CD8-positive, alpha-beta memory T cell (primary cell): Measurements from ENCODE around the gene PCIF1. TPM values are rescaled to one million over a fixed set of nuclear protein-coding genes. Genes with fewer than 3 reads are reported as not detected.
A peak's percentile ranks its signal among the peaks of the same experiment; 100 is the strongest.

Experiments
- CTCF ChIA-PET: fragments of 350-600 bp; sonication (Branson Sonifier 250); formaldehyde crosslinking; loops from one replicate; lab custom pipeline; 2021; ENCODE audit warnings: antibody characterized with exemption; lab: Charles Lee
- POLR2A ChIA-PET: fragments of 350-600 bp; sonication (Branson Sonifier 250); formaldehyde crosslinking; loops from one replicate; lab custom pipeline; 2021; ENCODE audit warnings: antibody characterized with exemption; lab: Charles Lee
- DNase-seq, 5 donors: peaks; one replicate each; pipeline versions ENCODE4 v3.0.0 to v3.0.0-alpha.2; 2020 to 2022; ENCODE audit warnings: mixed read lengths in 1 of 5
- H3K27ac ChIP-seq: one replicate; pipeline ENCODE4 v1.7.0; 2013; ENCODE audit warnings: low read depth, mild to moderate bottlenecking, low read length, moderate library complexity
- H3K27me3 ChIP-seq: 2 replicates; pipeline ENCODE4 v1.7.0; 2013; ENCODE audit warnings: low read length, mild to moderate bottlenecking; ENCODE audit not compliant: insufficient read depth, poor library complexity, severe bottlenecking
- H3K36me3 ChIP-seq: 2 replicates; pipeline ENCODE4 v1.7.0; 2013; ENCODE audit warnings: mild to moderate bottlenecking, low read length, moderate library complexity; ENCODE audit not compliant: insufficient read depth
- H3K4me1 ChIP-seq: 2 replicates; pipeline ENCODE4 v1.7.0; 2013; ENCODE audit warnings: mild to moderate bottlenecking, low read length, moderate library complexity; ENCODE audit not compliant: insufficient read depth
- H3K4me3 ChIP-seq: 2 replicates; pipeline ENCODE4 v1.7.0; 2013; ENCODE audit warnings: mild to moderate bottlenecking, low read length
- H3K9me3 ChIP-seq: 2 replicates; pipeline ENCODE4 v1.7.0; 2013; ENCODE audit warnings: mild to moderate bottlenecking, low read length
- H3K27ac Mint-ChIP-seq, 8 donors: one replicate each; pipeline ENCODE4 v1.8.0; 2020 to 2021; ENCODE audit warnings: mixed read lengths in 8 of 8, mild to moderate bottlenecking in 6 of 8, inconsistent platforms in 3 of 8, moderate library complexity in 3 of 8
- H3K27me3 Mint-ChIP-seq, 2 donors: one replicate each; pipeline ENCODE4 v1.8.0; 2020 to 2021; ENCODE audit warnings: mixed read lengths in 2 of 2, mild to moderate bottlenecking in 1 of 2, moderate library complexity in 1 of 2
- H3K36me3 Mint-ChIP-seq, 3 donors: one replicate each; pipeline ENCODE4 v1.8.0; 2020 to 2021; ENCODE audit warnings: mixed read lengths in 3 of 3, inconsistent platforms in 1 of 3, mild to moderate bottlenecking in 1 of 3
- H3K4me1 Mint-ChIP-seq, 3 donors: one replicate each; pipeline ENCODE4 v1.8.0; 2020 to 2021; ENCODE audit warnings: mixed read lengths in 3 of 3, inconsistent platforms in 1 of 3, mild to moderate bottlenecking in 1 of 3
- H3K4me3 Mint-ChIP-seq, 7 donors: one replicate each; pipeline ENCODE4 v1.8.0; 2020 to 2021; ENCODE audit warnings: mixed read lengths in 7 of 7, mild to moderate bottlenecking in 6 of 7, moderate library complexity in 4 of 7, inconsistent platforms in 2 of 7
- H3K9me3 Mint-ChIP-seq, 5 donors: one replicate each; pipeline ENCODE4 v1.8.0; 2020 to 2022; ENCODE audit warnings: mixed read lengths in 5 of 5, mild to moderate bottlenecking in 3 of 5, moderate library complexity in 2 of 5, inconsistent platforms in 1 of 5
- polyA plus RNA-seq: library from polyadenylated mRNA; unstranded; fragments of 300-500 nt; fragmentation: Illumina TruSeq; gene quantifications from one replicate; pipeline ENCODE4 v1.2.3, GENCODE V29; 2021
- total RNA-seq, 2 experiments: library from RNA; stranded (reverse); gene quantifications; one replicate each; pipeline ENCODE4 v1.2.3, GENCODE V29; 2021

The PCIF1 gene
- total and polyA plus RNA-seq, 3 experiments from 2014 or later, result 33.6 to 88.0 (median 34.1) TPM

DNA sequence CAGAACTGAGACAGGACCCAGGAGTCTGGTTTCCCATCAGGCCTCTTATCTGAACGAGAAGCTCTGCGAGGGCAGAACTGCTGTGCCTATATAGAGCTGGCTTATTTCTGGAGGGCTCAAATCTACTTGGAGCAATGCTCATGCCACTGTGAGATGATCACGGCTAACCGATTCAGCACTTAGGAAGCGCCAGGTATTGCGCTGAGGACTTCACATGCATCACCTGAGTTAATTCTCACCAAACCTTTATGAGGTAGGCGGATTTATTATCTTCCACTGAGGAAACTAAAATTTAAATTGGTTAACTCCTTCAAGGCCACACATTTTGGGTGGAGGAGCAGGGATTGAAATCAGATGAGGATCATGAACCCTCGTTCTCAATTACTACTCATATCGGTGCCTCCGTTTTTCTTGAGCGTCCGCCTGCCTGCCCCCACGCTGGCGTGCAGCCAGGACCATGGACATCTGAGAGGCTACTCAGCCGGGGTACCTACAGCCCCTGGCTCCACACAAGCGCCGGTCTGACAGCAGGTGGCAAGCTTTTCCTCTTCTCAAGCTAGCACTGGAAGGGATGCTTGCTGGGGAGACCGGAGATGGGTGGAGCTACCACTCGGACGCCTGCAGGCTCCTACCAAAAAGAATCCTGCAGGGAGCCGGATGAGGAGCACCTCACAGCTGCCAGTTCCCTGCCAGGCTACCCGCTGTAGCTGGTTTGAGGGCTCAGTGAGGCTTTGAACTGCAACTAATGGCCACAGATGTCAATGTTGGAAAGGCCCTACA lies 1.0 kb upstream of the PCIF1 start:
- no peaks in the 10 kb centered on the region for H3K9me3 ChIP-seq
- peak overlapping the region; percentile 97 for H3K4me3 ChIP-seq
- peaks cover 25 to 40% (median 26%) of the 10 kb centered on the region in 3 donors for H3K4me1 Mint-ChIP-seq
- no peaks in the 10 kb centered on the region for H3K27me3 ChIP-seq
- CTCF ChIA-PET, result interaction anchor here (0.9 to 4.1 kb wide), 12 partner anchors 8 to 142 kb away, joined by 3 to 46 read pairs (median 4); partner anchors contain the start of genes CTSA, DNTTIP1, NEURL2 and PLTP
- H3K4me1 ChIP-seq, result peaks cover 12% of the 10 kb centered on the region
- H3K9me3 Mint-ChIP-seq, result no peaks in the 10 kb centered on the region
- H3K27ac ChIP-seq, result peak overlapping the region; percentile 95
- POLR2A ChIA-PET, result interaction anchor here (0.6 to 4.6 kb wide), 13 partner anchors 10 to 109 kb away, joined by 3 to 113 read pairs (median 19); partner anchors contain the start of genes ACOT8, CTSA, PLTP and ZNF335
- peaks cover 0 to 34% (median 4%) of the 10 kb centered on the region in 3 donors for H3K36me3 Mint-ChIP-seq
- DNase-seq, result peak; percentile 34 to 75 (median 50)
- peak overlapping the region; percentile 92 to 99 (median 96) for H3K27ac Mint-ChIP-seq
- H3K4me3 Mint-ChIP-seq, result peak overlapping the region; percentile 90 to 97 (median 97)
- peaks cover 13% of the 10 kb centered on the region for H3K36me3 ChIP-seq
- no peaks in the 10 kb centered on the region for H3K27me3 Mint-ChIP-seq

DNA sequence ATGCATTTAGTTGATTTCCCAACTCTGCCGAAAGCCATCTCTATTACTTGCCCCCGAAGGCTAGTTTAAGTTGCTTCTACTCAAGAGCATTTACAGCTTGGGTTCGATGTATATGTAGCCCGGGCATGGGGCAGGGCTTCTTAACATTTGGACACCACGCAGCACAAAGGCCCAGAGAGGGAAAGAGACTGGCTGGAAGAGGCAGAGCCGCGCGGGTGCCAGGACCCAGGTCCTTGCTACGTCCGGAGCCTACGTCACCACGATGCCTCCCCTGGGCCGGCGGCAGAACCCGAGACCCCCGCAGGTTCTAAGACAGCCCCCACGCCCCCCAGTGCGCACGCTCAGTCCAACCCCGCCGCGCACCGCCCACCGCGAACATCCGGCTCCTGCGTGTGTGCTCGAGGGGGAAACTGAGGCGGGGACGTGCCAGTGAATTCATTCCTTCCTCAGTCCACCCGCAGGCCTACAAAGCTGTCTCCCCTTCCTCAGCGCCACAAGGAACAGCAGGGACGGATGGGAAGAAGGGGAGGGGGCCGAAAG lies 367 bp upstream of the PCIF1 start:
- ChIA-PET CTCF (interaction anchor here (0.9 to 4.1 kb wide), 12 partner anchors 8 to 142 kb away, joined by 3 to 46 read pairs (median 4); partner anchors contain the start of genes CTSA, DNTTIP1, NEURL2 and PLTP), POLR2A (interaction anchor here (0.6 to 4.6 kb wide), 18 partner anchors 10 to 109 kb away, joined by 3 to 113 read pairs (median 4); partner anchors contain the start of genes ACOT8, CTSA, PLTP and ZNF335)
- H3K4me3 Mint-ChIP-seq, result peak overlapping the region; percentile 90 to 97 (median 97)

DNA sequence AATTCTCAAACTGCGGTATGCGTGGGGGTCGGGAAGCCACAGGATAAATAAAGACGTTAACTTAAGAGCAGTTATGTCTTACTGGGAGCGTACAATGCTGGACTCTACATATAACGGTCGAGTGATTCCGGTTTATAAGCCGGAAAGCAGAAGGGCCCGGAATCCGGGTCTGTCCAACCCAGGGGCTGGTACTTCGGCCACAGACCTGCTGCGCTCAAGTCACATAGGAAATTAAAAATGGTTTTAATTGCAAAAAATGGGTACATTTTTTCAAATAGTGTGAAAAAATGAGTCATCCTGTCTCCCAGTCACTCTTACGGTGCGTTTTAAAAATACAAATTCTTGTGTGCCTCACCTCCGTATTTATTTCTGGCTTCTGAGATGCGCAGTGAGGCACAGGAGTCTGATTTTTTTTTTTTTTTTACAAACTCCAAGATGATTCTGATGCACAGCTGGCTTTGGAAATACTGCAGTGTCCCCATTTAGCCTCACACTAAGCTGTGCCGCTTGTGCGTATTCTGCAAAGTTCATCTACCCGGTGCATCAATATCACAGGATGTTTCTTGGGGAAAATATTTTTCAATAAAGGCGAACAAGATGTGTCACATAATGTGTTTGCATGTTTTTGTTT lies 1.0 kb downstream of the PCIF1 start:
- Histone ChIP-seq H3K27me3 (no peaks in the 10 kb centered on the region), H3K27ac (peak overlapping the region; percentile 95), H3K36me3 (peaks cover 33% of the 10 kb centered on the region), H3K4me3 (peak overlapping the region; percentile 88), H3K4me1 (peaks cover 12% of the 10 kb centered on the region), H3K9me3 (no peaks in the 10 kb centered on the region)
- Mint-ChIP-seq H3K27me3 (no peaks in the 10 kb centered on the region), H3K9me3 (no peaks in the 10 kb centered on the region), H3K4me1 (peaks cover 26 to 42% (median 27%) of the 10 kb centered on the region in 3 donors), H3K36me3 (peaks cover 0 to 54% (median 5%) of the 10 kb centered on the region in 3 donors), H3K27ac (peak overlapping the region; percentile 93 to 99 (median 96)), H3K4me3 (peak overlapping the region; percentile 90 to 98 (median 92))
- no peak for DNase-seq
- CTCF ChIA-PET, result interaction anchor here (3.4 to 4.1 kb wide), 2 partner anchors 35 to 45 kb away, joined by 39 to 46 read pairs; partner anchors contain the start of genes CTSA, NEURL2, SPATA25 and ZNF335
- POLR2A ChIA-PET, result interaction anchor here (0.6 to 4.6 kb wide), 20 partner anchors 10 to 429 kb away, joined by 3 to 113 read pairs (median 4); partner anchors contain the start of genes ACOT8, CTSA, MMP9 and PLTP

More for the DNA sequence above, 367 bp upstream of the PCIF1 start:
- Mint-ChIP-seq H3K27ac (peak overlapping the region; percentile 92 to 99 (median 96)), H3K36me3 (peaks cover 0 to 40% (median 5%) of the 10 kb centered on the region in 3 donors), H3K4me1 (peaks cover 26 to 39% (median 27%) of the 10 kb centered on the region in 3 donors), H3K9me3 (no peaks in the 10 kb centered on the region), H3K27me3 (no peaks in the 10 kb centered on the region)
- DNase-seq, result peak in 3 of 5 donors; percentile 39 to 80 (median 49)
- Histone ChIP-seq H3K27ac (peak overlapping the region; percentile 95), H3K36me3 (peaks cover 19% of the 10 kb centered on the region), H3K27me3 (no peaks in the 10 kb centered on the region), H3K4me3 (peak overlapping the region; percentile 97), H3K4me1 (peaks cover 12% of the 10 kb centered on the region), H3K9me3 (no peaks in the 10 kb centered on the region)

DNA sequence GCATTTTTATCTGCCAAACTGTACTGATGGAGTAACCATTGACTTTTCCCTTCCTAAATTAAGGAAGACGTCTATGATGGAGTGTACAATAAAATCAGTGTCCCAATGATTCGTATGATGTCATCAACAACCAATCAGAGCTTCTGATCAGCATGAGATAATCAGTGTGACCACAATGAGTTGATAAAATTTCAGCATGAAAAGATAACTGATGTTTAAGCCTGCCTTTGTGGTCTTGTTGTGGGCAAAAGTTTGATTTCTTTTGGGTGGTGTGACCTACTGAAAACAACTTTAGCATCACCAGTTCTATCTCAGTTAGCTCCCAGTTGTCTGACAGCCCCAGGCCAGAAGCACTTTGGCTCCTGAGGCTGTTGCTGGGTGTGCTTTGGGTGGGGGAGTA lies 3.3 kb downstream of the PCIF1 start:
- ChIA-PET POLR2A (interaction anchor here (4.5 kb wide), 1 partner anchor 34 kb away, joined by 113 read pairs; the partner anchor contains the start of gene ZNF335), CTCF (interaction anchor here (1.0 to 3.7 kb wide), 4 partner anchors 21 to 139 kb away, joined by 3 to 21 read pairs (median 4); no protein-coding TSS in a partner anchor)
- Mint-ChIP-seq H3K4me1 (peaks cover 26 to 42% (median 27%) of the 10 kb centered on the region in 3 donors), H3K27ac (peak overlapping the region; percentile 12 to 95 (median 84)), H3K9me3 (no peaks in the 10 kb centered on the region), H3K4me3 (peak overlapping the region; percentile 16 to 77 (median 73)), H3K27me3 (no peaks in the 10 kb centered on the region), H3K36me3 (peaks cover 0 to 66% (median 5%) of the 10 kb centered on the region in 3 donors)
- H3K9me3 ChIP-seq, result no peaks in the 10 kb centered on the region
- H3K4me1 ChIP-seq, result peaks cover 12% of the 10 kb centered on the region
- DNase-seq, result peak in 2 of 5 donors; percentile 13 to 28
- H3K36me3 ChIP-seq, result peaks cover 43% of the 10 kb centered on the region
- no peaks in the 10 kb centered on the region for H3K27me3 ChIP-seq
- H3K4me3 ChIP-seq, result no peak overlapping the region
- no peak overlapping the region for H3K27ac ChIP-seq

DNA sequence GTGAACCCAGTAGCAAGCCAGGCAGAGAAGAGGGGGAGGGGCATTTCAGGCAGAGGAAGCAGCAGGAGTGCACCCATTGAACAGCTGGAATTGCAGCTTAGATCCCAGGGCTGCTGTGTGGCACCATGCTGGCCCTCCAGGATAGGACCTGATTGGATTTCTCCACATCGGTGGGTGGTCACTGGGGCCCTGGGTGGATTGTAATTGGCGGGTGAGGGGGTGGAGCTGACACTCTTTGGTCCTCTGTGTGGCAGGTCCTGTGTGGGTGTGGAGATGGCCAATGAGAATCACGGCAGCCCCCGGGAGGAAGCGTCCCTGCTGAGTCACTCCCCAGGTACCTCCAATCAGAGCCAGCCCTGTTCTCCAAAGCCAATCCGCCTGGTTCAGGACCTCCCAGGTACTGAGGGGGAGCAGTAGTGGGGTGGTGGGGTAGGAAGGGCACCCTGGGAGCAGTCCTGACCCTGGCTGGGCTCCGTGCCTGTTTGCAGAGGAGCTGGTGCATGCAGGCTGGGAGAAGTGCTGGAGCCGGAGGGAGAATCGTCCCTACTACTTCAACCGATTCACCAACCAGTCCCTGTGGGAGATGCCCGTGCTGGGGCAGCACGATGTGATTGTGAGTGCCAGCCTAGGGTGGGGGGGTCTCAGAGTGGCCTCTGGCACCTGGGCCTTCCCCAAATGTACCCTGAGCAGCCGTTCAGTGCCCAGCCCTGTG lies 4.4 kb downstream of the PCIF1 start:
- POLR2A ChIA-PET, result interaction anchor here (1.1 kb wide), 1 partner anchor 11 kb away, joined by 3 read pairs; no protein-coding TSS in a partner anchor
- Histone ChIP-seq H3K36me3 (peaks cover 54% of the 10 kb centered on the region), H3K4me1 (peaks cover 5% of the 10 kb centered on the region), H3K9me3 (no peaks in the 10 kb centered on the region), H3K4me3 (no peak overlapping the region), H3K27ac (no peak overlapping the region), H3K27me3 (no peaks in the 10 kb centered on the region)
- DNase-seq, result no peak
- H3K4me3 Mint-ChIP-seq, result peak overlapping the region in 1 of 7 donors; percentile 40
- peaks cover 0 to 75% (median 6%) of the 10 kb centered on the region in 3 donors for H3K36me3 Mint-ChIP-seq
- peaks cover 21 to 37% (median 21%) of the 10 kb centered on the region in 3 donors for H3K4me1 Mint-ChIP-seq
- H3K27ac Mint-ChIP-seq, result peak overlapping the region in 5 of 8 donors; percentile 33 to 85 (median 53)
- CTCF ChIA-PET, result interaction anchor here (3.7 kb wide), 1 partner anchor 32 kb away, joined by 21 read pairs; no protein-coding TSS in a partner anchor
- H3K9me3 Mint-ChIP-seq, result no peaks in the 10 kb centered on the region
- no peaks in the 10 kb centered on the region for H3K27me3 Mint-ChIP-seq

DNA sequence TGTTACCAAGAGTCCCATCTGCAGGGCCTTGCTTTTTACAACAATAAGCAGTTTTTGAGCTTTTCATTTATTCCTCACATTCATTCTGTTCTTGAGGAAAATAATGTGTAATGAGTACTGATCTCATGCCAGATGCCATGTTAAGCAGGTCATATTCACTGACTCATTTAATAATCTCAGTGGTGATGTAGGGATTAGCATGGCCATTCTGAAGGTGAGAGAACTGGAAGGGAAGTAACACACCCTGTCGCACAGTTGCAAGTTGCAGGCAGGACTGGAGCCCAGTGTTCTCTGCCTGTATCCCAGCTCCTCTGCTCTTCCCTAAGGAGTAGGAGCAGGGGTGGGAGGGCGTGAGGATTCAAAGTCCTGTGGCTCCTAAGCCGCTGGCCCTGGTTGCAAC lies 5.6 kb downstream of the PCIF1 start:
- Mint-ChIP-seq H3K27ac (peak overlapping the region in 2 of 8 donors; percentile 43 to 53), H3K4me1 (peaks cover 21 to 45% (median 26%) of the 10 kb centered on the region in 3 donors), H3K27me3 (no peaks in the 10 kb centered on the region), H3K4me3 (peak overlapping the region in 1 of 7 donors; percentile 75), H3K36me3 (peaks cover 4 to 80% (median 9%) of the 10 kb centered on the region in 3 donors), H3K9me3 (no peaks in the 10 kb centered on the region)
- H3K9me3 ChIP-seq, result no peaks in the 10 kb centered on the region
- no peak overlapping the region for H3K4me3 ChIP-seq
- ChIA-PET POLR2A (interaction anchor here (0.6 kb wide), 1 partner anchor 18 kb away, joined by 3 read pairs; no protein-coding TSS in a partner anchor), CTCF (interaction anchor here (0.9 to 3.7 kb wide), 2 partner anchors 30 to 31 kb away, joined by 5 to 21 read pairs; no protein-coding TSS in a partner anchor)
- H3K27ac ChIP-seq, result no peak overlapping the region
- no peak for DNase-seq
- no peaks in the 10 kb centered on the region for H3K27me3 ChIP-seq
- H3K4me1 ChIP-seq, result peaks cover 5% of the 10 kb centered on the region
- peaks cover 66% of the 10 kb centered on the region for H3K36me3 ChIP-seq
